Activated naive CD4-positive, alpha-beta T cell treated with anti-CD3 and anti-CD28 coated beads for 36 hours (primary cell): Measurements from ENCODE around the gene CLMN. TPM values are rescaled to one million over a fixed set of nuclear protein-coding genes. Genes with fewer than 3 reads are reported as not detected.

ENCODE experiments used
- CTCF ChIA-PET: fragments of 350-600 bp; sonication (Branson Sonifier 250); formaldehyde crosslinking; loops from one replicate; lab custom pipeline; 2021; ENCODE audit warnings: antibody characterized with exemption; lab: Charles Lee
- DNase-seq: peaks from one replicate; pipeline ENCODE4 v3.0.0-alpha.2; 2020
- H3K27ac Mint-ChIP-seq: one replicate; pipeline ENCODE4 v1.8.0; 2021; ENCODE audit warnings: mild to moderate bottlenecking, mixed read lengths
- H3K27me3 Mint-ChIP-seq: one replicate; pipeline ENCODE4 v1.8.0; 2021; ENCODE audit warnings: low read depth, mixed read lengths
- H3K36me3 Mint-ChIP-seq: one replicate; pipeline ENCODE4 v1.8.0; 2021; ENCODE audit warnings: low read depth, mixed read lengths
- H3K4me1 Mint-ChIP-seq: one replicate; pipeline ENCODE4 v1.8.0; 2021; ENCODE audit warnings: low read depth, mixed read lengths
- H3K4me3 Mint-ChIP-seq: one replicate; pipeline ENCODE4 v1.8.0; 2021; ENCODE audit warnings: mild to moderate bottlenecking, moderate library complexity, mixed read lengths
- H3K9me3 Mint-ChIP-seq: one replicate; pipeline ENCODE4 v1.8.0; 2021; ENCODE audit warnings: mixed read lengths
- intact Hi-C: fragments of 100-400 bp; cut with micrococcal nuclease; formaldehyde crosslinking; loops from one replicate; pipeline ENCODE4 v1.15.1; 2023
- total RNA-seq, 2 experiments: library from RNA; stranded (reverse); gene quantifications; one replicate each; pipeline ENCODE4 v1.2.3, GENCODE V29; 2021

The CLMN gene
- total RNA-seq, 2 experiments from 2014 or later = 1.9 to 2.6 TPM

DNA sequence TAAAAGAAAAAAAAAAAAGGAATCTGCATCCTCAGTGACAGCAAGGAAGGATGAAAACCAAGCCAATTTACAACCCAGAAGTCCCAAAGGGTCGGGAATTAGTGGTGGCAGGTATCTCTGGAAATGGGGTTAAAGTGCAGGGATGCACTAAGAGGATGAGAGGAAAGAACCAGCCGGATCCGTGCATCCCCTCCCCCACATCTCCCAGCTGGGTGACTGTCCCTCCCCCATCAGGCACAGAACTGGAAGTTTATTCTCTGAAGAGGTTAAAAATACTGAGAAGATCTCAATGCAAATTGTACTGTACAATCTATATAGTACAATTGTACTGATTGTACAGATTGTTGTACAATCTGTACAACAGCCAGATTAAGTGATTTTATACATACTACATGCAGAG is 15.4 kb downstream of the CLMN start:
- CTCF ChIA-PET = no interaction called here
- peaks cover 5% of the 10 kb centered on the region for H3K27me3 Mint-ChIP-seq
- no peaks in the 10 kb centered on the region for H3K4me1 Mint-ChIP-seq
- intact Hi-C loops = no loop called here
- no peak overlapping the region for H3K27ac Mint-ChIP-seq
- DNase-seq = no peak
- no peaks in the 10 kb centered on the region for H3K36me3 Mint-ChIP-seq
- no peaks in the 10 kb centered on the region for H3K9me3 Mint-ChIP-seq
- no peak overlapping the region for H3K4me3 Mint-ChIP-seq

DNA sequence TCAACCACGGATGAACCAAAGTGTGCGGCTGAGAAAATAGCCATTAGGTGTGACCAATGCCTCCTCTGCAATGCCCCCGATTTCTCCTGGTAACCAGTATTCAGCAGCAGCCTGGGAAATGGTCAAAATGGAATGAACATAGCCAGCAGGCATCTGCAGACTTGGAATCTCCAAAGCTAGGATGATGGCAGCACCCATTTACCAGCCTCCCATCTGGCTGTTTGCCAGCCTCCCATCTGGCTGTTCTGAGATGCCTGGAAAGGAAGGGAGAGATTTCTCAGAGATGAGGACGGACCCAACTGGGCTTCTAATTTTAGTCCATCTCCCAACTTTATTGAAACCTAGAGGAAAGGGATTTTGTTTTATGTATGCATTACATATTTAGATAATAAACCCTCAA is 16.2 kb downstream of the CLMN start:
- Mint-ChIP-seq H3K4me3 (no peak overlapping the region), H3K4me1 (no peaks in the 10 kb centered on the region), H3K27ac (no peak overlapping the region), H3K36me3 (no peaks in the 10 kb centered on the region), H3K27me3 (peaks cover 5% of the 10 kb centered on the region), H3K9me3 (no peaks in the 10 kb centered on the region)
- intact Hi-C loops = no loop called here
- DNase-seq = no peak
- CTCF ChIA-PET = no interaction called here

DNA sequence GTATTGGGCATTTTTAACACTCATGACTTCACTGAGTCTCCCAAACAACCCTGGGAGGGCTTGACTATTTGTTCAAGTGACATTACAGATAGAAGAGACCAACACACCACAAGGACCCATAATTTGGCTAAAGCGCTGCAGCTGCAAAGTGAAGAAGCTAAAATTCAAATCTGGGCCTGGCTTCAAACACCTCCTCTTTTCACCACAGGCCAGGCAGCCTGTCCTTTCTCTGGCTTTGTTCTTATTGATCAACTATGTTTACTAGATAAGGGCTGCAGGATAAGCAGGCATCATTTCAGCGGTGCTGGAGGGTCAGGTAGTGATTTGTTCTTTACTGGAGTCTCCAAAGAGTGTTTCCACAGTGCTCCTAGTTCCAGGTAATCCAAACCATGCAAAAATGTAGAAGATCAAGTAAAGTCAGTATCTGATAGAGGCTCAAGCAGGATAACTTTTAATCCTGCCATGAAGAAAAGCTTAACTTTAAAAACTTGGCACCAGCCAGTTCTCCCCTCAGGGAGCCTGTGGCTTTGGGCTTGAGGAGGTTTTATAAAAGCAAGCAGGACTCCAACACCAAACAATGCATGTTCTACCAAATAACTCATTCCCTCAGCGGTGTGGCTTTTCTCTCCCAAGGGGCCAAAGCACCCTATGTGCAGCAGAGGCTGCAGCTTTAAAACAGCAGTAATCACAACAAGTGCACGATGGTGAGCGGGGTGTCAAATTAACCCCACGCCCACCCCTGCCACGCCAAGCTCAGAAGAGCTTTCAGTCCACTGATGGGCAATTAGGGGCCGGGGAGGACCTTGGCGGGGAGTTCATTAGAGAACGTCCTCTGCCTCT is 16.8 kb downstream of the CLMN start:
- CTCF ChIA-PET = no interaction called here
- no peaks in the 10 kb centered on the region for H3K36me3 Mint-ChIP-seq
- H3K27ac Mint-ChIP-seq = no peak overlapping the region
- no peaks in the 10 kb centered on the region for H3K9me3 Mint-ChIP-seq
- DNase-seq = no peak
- no peaks in the 10 kb centered on the region for H3K4me1 Mint-ChIP-seq
- peaks cover 8% of the 10 kb centered on the region for H3K27me3 Mint-ChIP-seq
- no peak overlapping the region for H3K4me3 Mint-ChIP-seq
- intact Hi-C loops = no loop called here

DNA sequence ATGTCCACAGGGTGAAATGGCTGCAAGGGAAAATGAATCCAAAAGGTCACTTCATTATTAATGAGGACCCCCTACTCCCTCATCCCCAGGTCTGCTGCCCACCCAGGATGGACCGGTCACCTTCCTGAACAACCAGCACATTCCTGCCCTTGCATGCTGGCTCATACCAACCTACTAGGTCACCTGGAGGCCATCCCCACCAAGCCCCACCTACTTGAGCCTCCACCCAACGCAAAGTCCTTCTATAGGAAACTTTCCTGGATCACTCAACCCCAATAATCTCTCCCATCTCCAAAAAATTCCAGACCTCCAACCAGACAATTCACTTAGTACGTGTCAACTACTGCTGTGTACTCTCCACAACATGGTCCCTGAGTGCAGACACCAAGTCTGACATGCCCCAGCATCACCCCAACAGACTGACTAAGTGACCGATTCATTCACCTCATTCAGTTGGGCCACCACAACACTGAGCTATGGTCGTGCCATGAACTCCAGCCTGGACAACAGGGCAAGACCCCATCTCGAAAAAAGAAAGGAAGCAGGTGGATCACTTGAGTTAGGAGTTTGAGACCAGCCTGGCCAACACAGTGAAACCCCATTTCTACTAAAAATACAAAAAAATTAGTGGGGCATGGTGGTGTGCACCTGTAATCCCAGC is 18.1 kb downstream of the CLMN start:
- H3K27ac Mint-ChIP-seq = no peak overlapping the region
- H3K36me3 Mint-ChIP-seq = no peaks in the 10 kb centered on the region

DNA sequence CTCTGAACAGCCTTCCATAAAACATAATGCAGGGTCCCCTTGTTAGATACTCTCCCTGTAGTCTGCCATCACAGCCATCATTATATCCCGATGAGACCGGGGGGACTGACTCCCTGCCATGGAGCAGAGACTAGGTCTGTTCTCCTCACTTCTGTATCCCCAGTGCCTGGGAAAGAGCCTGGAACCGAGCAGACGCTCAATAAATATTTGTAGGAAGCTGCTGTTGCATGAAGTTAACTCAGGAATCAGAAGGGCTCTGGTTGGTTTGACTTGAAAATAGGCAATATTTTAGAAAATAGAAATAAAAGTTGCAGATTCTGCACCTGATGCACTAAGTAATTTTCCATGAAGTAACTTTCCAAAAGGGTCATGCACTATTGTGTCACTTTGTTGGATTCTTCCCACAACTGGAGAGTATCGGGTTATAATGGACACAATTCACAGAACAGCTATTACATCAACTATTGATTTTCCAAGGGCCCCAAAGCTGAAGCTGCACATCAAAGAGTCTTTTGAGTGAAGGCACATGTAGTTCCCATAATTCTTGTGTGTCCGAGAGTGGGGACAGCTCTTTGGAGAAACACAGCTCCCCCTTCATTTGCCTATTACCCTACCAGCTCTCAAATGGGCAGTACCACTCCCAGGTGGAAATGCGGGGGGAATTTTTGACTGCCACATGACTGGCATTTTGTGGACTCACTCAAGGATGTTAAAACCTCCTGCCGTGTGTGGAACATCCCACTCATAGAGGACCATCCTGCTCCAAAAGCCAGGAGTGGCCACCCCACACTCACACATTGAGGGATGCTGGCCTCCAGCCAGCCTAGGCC is 18.8 kb downstream of the CLMN start:
- CTCF ChIA-PET = no interaction called here
- peaks cover 8% of the 10 kb centered on the region for H3K27me3 Mint-ChIP-seq
- H3K9me3 Mint-ChIP-seq = no peaks in the 10 kb centered on the region
- no peaks in the 10 kb centered on the region for H3K4me1 Mint-ChIP-seq
- no peak for DNase-seq
- no peaks in the 10 kb centered on the region for H3K36me3 Mint-ChIP-seq
- intact Hi-C loops = no loop called here
- no peak overlapping the region for H3K27ac Mint-ChIP-seq
- no peak overlapping the region for H3K4me3 Mint-ChIP-seq

More for the DNA sequence above, 18.1 kb downstream of the CLMN start:
- Mint-ChIP-seq H3K4me3 (no peak overlapping the region), H3K4me1 (no peaks in the 10 kb centered on the region), H3K27me3 (peaks cover 8% of the 10 kb centered on the region), H3K9me3 (no peaks in the 10 kb centered on the region)
- CTCF ChIA-PET = no interaction called here
- DNase-seq = no peak
- intact Hi-C loops = no loop called here

DNA sequence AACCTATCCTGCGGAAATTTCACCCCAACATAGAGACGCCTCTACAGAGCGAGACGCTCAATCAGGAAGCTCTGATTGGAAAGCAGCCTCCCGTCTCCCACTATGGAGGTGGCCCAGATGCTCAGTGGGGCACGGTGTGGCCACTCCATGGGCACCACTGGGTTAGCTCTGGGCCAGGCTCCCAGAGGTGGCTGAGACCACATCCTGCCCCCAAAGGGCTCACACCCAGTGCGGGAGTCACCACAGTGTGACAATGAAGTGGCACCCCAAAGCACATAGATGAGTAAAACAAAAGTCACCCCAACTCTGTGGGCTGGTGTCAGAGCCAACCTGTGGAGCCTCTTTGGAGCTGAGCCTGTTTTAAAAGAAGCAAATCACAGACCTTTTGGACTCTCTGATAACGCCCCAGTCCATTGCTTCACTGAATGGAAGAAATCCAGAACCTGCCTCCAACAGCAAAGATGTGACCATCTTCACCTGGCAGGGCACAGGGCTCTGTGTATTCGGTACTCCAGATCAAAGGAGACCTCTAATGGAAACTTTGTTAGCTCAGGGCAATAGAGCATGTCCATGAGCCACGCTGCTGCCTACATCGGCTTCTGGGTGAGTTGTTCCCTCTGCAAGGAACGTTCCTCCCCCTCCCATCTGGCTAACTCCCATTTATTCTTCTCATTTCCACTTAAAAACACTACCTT is 19.6 kb downstream of the CLMN start:
- no peaks in the 10 kb centered on the region for H3K36me3 Mint-ChIP-seq
- peaks cover 11% of the 10 kb centered on the region for H3K27me3 Mint-ChIP-seq
- H3K4me1 Mint-ChIP-seq = no peaks in the 10 kb centered on the region
- no peak for DNase-seq
- H3K9me3 Mint-ChIP-seq = no peaks in the 10 kb centered on the region
- no peak overlapping the region for H3K27ac Mint-ChIP-seq
- intact Hi-C loops = no loop called here
- CTCF ChIA-PET = no interaction called here
- no peak overlapping the region for H3K4me3 Mint-ChIP-seq

DNA sequence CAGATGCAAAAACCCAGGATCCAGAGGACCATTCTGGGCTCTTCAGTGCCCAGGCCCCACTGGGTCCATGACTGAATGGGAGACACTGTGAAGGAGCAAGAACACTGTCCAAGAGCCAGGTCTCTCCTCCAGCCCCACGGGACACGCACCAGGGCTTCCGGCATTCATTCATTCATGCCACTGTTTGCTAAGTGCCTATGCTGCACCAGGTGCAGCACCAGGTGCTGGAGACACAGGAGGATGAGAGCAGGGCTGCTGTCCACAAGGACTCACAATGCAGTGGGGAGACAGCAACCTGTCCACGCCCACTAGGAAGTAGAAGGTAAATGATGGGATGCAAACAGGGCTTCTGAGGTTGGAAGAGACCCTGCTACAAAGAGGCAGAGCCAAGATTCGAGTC is 20.4 kb downstream of the CLMN start:
- intact Hi-C loops = no loop called here
- Mint-ChIP-seq H3K27ac (no peak overlapping the region), H3K36me3 (no peaks in the 10 kb centered on the region), H3K4me1 (no peaks in the 10 kb centered on the region), H3K4me3 (no peak overlapping the region), H3K27me3 (peaks cover 17% of the 10 kb centered on the region), H3K9me3 (no peaks in the 10 kb centered on the region)
- CTCF ChIA-PET = no interaction called here
- DNase-seq = no peak

DNA sequence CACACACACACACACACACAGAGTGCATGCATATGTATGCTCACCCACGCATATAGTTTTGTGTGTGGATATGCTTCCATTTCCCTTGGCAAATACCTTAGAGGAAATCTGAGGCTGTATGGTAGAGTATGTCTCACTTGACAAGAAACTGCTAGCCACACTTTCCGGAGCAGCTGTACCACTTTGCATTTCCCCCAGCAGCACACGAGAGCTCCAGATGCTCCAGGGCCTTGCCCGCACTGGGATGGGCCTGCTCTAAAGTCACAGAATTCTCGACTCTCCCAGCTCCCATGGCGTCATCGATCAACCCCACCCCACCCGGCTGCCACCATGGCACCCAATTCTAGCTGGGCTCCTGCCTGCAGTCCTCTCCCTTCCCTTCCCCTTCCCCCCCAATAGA is 21.9 kb downstream of the CLMN start:
- Mint-ChIP-seq H3K4me3 (no peak overlapping the region), H3K27ac (no peak overlapping the region), H3K4me1 (no peaks in the 10 kb centered on the region), H3K9me3 (no peaks in the 10 kb centered on the region), H3K36me3 (no peaks in the 10 kb centered on the region), H3K27me3 (peaks cover 18% of the 10 kb centered on the region)
- no peak for DNase-seq
- intact Hi-C loops = no loop called here
- CTCF ChIA-PET = no interaction called here

DNA sequence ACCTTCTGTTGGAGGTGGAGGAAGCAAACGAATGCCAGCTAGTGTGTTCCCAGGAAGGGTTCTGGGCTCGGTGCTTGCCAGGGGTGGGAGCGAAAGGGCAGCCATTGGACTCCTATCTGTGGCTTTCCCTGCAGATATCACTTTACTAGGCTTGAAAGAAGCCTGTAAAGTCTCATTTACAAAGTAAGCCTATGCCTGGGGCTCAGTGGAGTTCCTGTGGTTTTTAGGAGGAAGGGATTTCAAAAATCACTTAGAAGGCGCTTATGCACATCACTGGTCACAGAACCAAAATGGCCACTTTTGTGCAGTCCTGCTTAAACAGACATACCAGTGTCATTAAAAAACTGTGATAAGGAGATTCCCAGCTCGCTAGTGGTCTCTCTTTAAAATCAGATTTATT is 22.7 kb downstream of the CLMN start:
- intact Hi-C loops = no loop called here
- H3K27ac Mint-ChIP-seq = no peak overlapping the region
- CTCF ChIA-PET = no interaction called here
- no peak for DNase-seq
- no peaks in the 10 kb centered on the region for H3K36me3 Mint-ChIP-seq
- H3K4me1 Mint-ChIP-seq = no peaks in the 10 kb centered on the region
- no peaks in the 10 kb centered on the region for H3K9me3 Mint-ChIP-seq
- H3K4me3 Mint-ChIP-seq = no peak overlapping the region
- H3K27me3 Mint-ChIP-seq = peaks cover 17% of the 10 kb centered on the region

DNA sequence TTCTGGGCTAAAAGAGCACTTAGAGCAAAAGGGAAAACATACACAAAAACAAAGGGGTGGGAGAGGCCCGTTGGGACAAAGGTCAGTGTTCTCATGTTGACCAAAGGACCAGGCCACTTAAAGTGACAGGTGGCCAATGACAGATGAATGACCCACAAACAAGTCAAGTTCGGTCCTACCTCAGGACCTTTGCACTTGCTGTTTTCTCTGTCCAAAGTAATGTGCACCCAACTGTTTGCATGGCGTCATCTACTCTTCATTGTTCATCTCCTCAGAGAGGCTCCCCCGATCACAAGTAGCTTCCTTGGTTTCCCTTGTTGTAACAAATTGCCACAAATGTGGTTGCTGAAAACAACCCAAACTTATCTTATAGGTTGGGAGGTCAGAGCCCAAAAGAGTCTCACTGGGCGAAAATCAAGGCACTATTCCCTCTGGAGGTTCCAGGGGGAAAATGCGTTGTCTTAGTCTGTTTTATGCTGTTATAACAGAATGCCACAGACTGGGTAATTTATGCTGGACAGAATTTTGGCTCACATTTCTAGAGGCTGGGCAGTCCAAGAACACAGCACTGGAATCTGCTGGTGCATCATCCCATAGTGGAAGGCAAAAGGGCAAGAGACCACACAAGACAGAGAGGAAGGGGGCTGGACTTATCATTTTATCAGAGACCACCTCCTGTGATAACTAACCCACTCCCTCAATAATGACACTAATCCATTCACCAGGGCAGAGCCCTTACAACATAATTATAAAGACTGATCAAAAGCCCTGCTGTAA is 23.9 kb downstream of the CLMN start:
- H3K4me3 Mint-ChIP-seq = no peak overlapping the region
- no peaks in the 10 kb centered on the region for H3K4me1 Mint-ChIP-seq
- H3K36me3 Mint-ChIP-seq = no peaks in the 10 kb centered on the region
- peaks cover 18% of the 10 kb centered on the region for H3K27me3 Mint-ChIP-seq
- intact Hi-C loops = no loop called here
- CTCF ChIA-PET = no interaction called here
- H3K27ac Mint-ChIP-seq = no peak overlapping the region
- DNase-seq = no peak
- no peaks in the 10 kb centered on the region for H3K9me3 Mint-ChIP-seq

DNA sequence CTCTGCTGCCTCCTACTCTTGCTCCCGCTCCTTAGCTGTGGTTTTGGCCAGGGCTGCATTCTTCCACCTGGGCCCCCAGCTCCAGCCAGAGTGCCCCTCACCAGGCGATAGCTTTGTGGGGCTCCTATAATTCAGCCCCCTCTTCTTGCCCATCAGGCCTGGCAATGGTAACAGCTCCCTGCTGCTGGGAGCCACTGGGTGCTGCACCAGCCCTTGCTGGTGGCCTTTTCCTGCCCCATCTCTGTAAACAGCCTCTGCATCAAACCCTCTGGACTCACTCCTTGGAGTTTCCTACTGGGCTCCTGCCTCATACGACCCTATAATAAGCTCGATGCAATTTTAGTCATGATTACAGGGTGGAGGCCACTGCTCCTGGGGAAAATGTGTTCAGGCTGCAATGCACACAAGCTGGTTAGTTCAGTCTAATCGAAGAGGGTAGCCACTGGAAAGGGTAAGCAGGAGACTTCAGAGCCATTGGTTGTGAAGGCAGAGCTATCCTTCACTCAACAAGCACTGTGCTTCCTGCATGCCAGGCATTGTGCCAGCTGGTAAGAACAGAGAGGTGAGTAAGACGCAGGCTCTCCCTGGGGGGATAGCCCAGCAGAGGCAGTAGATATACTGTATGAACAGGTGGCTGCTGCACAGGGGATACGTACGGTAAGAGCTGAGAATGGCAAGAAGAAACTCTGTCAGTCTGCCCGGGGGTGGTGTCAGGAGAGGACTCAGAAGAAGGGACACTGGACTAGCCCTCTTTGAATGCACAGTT is 24.7 kb downstream of the CLMN start:
- Mint-ChIP-seq H3K4me3 (no peak overlapping the region), H3K27ac (no peak overlapping the region), H3K27me3 (peaks cover 20% of the 10 kb centered on the region), H3K36me3 (no peaks in the 10 kb centered on the region), H3K4me1 (no peaks in the 10 kb centered on the region), H3K9me3 (no peaks in the 10 kb centered on the region)
- CTCF ChIA-PET = no interaction called here
- no peak for DNase-seq
- intact Hi-C loops = no loop called here
